Heart right ventricle (tissue), 16 donors: ENCODE measurements around the gene CDKL4. TPM values are rescaled to one million over a fixed set of nuclear protein-coding genes. Genes with fewer than 3 reads are reported as not detected.
A peak's percentile ranks its signal among the peaks of the same experiment; 100 is the strongest.

ENCODE experiments used
- ATAC-seq, 8 donors: fragments of 200-7000 bp; cut with Tn5 transposase; one replicate each; pipeline ENCODE4 v1.9.1; 2020; ENCODE audit warnings: mild to moderate bottlenecking in 8 of 8, moderate library complexity in 8 of 8, moderate number of reproducible peaks in 1 of 8
- DNase-seq, 2 donors: peaks; one replicate each; pipeline ENCODE4 v3.0.0-alpha.2; 2020
- H3K27ac ChIP-seq, 10 donors: fragments of 200-600 bp; sonication (generic) in 2 of 10; one replicate each; pipeline versions ENCODE4 v1.5.0 to v1.8.0; 2020 to 2022; ENCODE audit warnings: mild to moderate bottlenecking in 3 of 10
- H3K27me3 ChIP-seq, 7 donors: fragments of 200-600 bp; one replicate each; pipeline ENCODE4 v1.8.0; 2021 to 2022; ENCODE audit warnings: mild to moderate bottlenecking in 2 of 7
- H3K36me3 ChIP-seq, 9 donors: fragments of 200-600 bp; sonication (generic) in 1 of 9; one replicate each; pipeline versions ENCODE4 v1.5.0 to v1.8.0; 2020 to 2022; ENCODE audit warnings: mild to moderate bottlenecking in 2 of 9
- H3K4me1 ChIP-seq, 9 donors: fragments of 200-600 bp; sonication (generic) in 1 of 9; one replicate each; pipeline versions ENCODE4 v1.5.0 to v1.8.0; 2020 to 2022; ENCODE audit warnings: mild to moderate bottlenecking in 4 of 9
- H3K4me3 ChIP-seq, 10 donors: fragments of 200-600 bp; sonication (generic) in 2 of 10; one replicate each; pipeline versions ENCODE4 v1.5.0 to v1.8.0; 2020 to 2022; ENCODE audit warnings: mild to moderate bottlenecking in 7 of 10, moderate library complexity in 2 of 10
- H3K9me3 ChIP-seq, 11 donors: fragments of 200-600 bp in 10 of 11; sonication (generic) in 2 of 11; one replicate each; pipeline versions ENCODE4 v1.5.0 to v1.8.0; 2013 to 2022; ENCODE audit warnings: mild to moderate bottlenecking in 2 of 11, control low read depth in 1 of 11, moderate library complexity in 1 of 11
- CTCF ChIP-seq, 9 donors: fragments of 200-600 bp; sonication (generic) in 2 of 9; IDR thresholded peaks; one replicate each; pipeline versions ENCODE4 v1.5.0 to v1.8.0; 2021 to 2022; ENCODE audit warnings: antibody characterized with exemption in 9 of 9, mild to moderate bottlenecking in 5 of 9, moderate library complexity in 1 of 9
- WGBS, 2 donors: extraction: QIAGEN DNeasy Blood & Tissue Kit; methylation state at CpG; one replicate each; pipeline ENCODE4 v1.1.7; 2013; ENCODE audit warnings: inconsistent platforms in 1 of 2; 5-methylcytosine and 5-hydroxymethylcytosine counted together
- intact Hi-C, 10 donors: fragments of 100-400 bp; cut with DNase I; formaldehyde crosslinking; loops; one replicate each; pipeline versions ENCODE4 v1.11.1 to v1.14.2; 2022
- polyA plus RNA-seq, 2 donors: library from polyadenylated mRNA; stranded (reverse); fragments of 200-250 nt; gene quantifications; one replicate each; pipeline ENCODE4 v1.2.3, GENCODE V29; 2013
- total RNA-seq, 10 donors: library from RNA; stranded (reverse); fragmentation: NEBNext Ultra II Directional in 3 of 10; extraction: Animal tissue kit (Norgen Biotek cat#: 25700) in 3 of 10; gene quantifications; one replicate each; pipeline versions ENCODE4 v1.2.1 to v1.2.4, GENCODE V29; 2021 to 2023
- donor health status: Arrhythmogenic right ventricular cardiomyopathy.
- donor health status: ischemic (EF 13 %, LVEDD 7.1; RV severe dilation, severe dysfunction).
- donor health status: healthy with polysubstance abuse.
- donor health status: DM: no; HTN: yes; CAD: no.
- donor health status: DM: no; HTN: no; CAD: no.
- donor health status: ischemic (EF 25% LVEDD 6.9; RV normal size, moderate dysfunction).
- donor health status: ischemic (EF 25% LVEDD 5.7; RV mildly dilated, moderate dysfunction).
- donor health status: healthy.
- donor health status: DM: yes; HTN: yes; CAD: no.
- donor health status: Ischemic cardiomyopathy.
- donor health status: ischemic (EF 35%, LVEDD 5.7; RV mildly dilated, moderate dysfunction).
- donor health status: nonischemic (EF 11% LVEDD 7.7; RV severe dilation, severe dysfunction).
- donor health status: DM: yes; HTN: yes; CAD: no.
- donor health status: PGD.
- donor health status: ischemic (EF 29% LVEDD 5.4; RV normal size, mild dysfunction).
- donor health status: nonischemic (EF 23%, LVEDD 6.1; RV moderate dilation, normal function).

Gene CDKL4
- total and polyA plus RNA-seq, 12 donors = 0.24 to 0.87 (median 0.51) TPM; not detected in 3

GRCh38 chr2:39216346-39217191, 27.2 kb downstream of the CDKL4 start:
- intact Hi-C loops = no loop called here
- H3K36me3 ChIP-seq = no peaks in the 10 kb centered on the region
- no peak for DNase-seq
- no peak for ATAC-seq
- no peak overlapping the region for H3K4me3 ChIP-seq
- H3K4me1 ChIP-seq = peaks cover 0 to 12% (median 0%) of the 10 kb centered on the region in 9 donors
- TF ChIP-seq CTCF (IDR thresholded peaks at IDR 0.05) = no peak
- peak overlapping the region in 1 of 10 donors; percentile 62 for H3K27ac ChIP-seq
- no peaks in the 10 kb centered on the region for H3K27me3 ChIP-seq
- no peaks in the 10 kb centered on the region for H3K9me3 ChIP-seq
- 80 to 85% methylated on average over 12 of the region's 12 CpGs for WGBS, 2 donors

- ATAC-seq = no peak
- no peak for TF ChIP-seq CTCF (IDR thresholded peaks at IDR 0.05)
- H3K4me1 ChIP-seq = peaks cover 0 to 12% (median 0%) of the 10 kb centered on the region in 9 donors
- H3K36me3 ChIP-seq = no peaks in the 10 kb centered on the region
- H3K27me3 ChIP-seq = no peaks in the 10 kb centered on the region
- H3K27ac ChIP-seq = no peak overlapping the region
- H3K4me3 ChIP-seq = no peak overlapping the region
- intact Hi-C loops = no loop called here
- no peaks in the 10 kb centered on the region for H3K9me3 ChIP-seq
- WGBS, 2 donors = 85 to 93% methylated on average over 2 of the region's 2 CpGs
- no peak for DNase-seq
These were observed 28.2 kb downstream of the CDKL4 start for GRCh38 chr2:39215545-39215944.

GRCh38 chr2:39213015-39213414, 30.8 kb downstream of the CDKL4 start:
- WGBS, 2 donors = 96 to 100% methylated on average over 1 of the region's 1 CpG

GRCh38 chr2:39210846-39211245, 32.9 kb downstream of the CDKL4 start:
- TF ChIP-seq CTCF (IDR thresholded peaks at IDR 0.05) = no peak
- intact Hi-C loops = no loop called here
- H3K27ac ChIP-seq = no peak overlapping the region
- no peaks in the 10 kb centered on the region for H3K9me3 ChIP-seq
- ATAC-seq (no peak), DNase-seq (no peak)
- 79 to 90% methylated on average over 1 of the region's 1 CpG for WGBS, 2 donors
- H3K4me3 ChIP-seq = no peak overlapping the region
- no peaks in the 10 kb centered on the region for H3K36me3 ChIP-seq
- H3K4me1 ChIP-seq = no peaks in the 10 kb centered on the region
- no peaks in the 10 kb centered on the region for H3K27me3 ChIP-seq

More at GRCh38 chr2:39213015-39213414, 30.8 kb downstream of the CDKL4 start:
- DNase-seq (no peak), ATAC-seq (no peak)
- H3K9me3 ChIP-seq = no peaks in the 10 kb centered on the region
- intact Hi-C loops = no loop called here
- H3K4me1 ChIP-seq = peaks cover 0 to 12% (median 0%) of the 10 kb centered on the region in 9 donors
- H3K27ac ChIP-seq = no peak overlapping the region
- no peak for TF ChIP-seq CTCF (IDR thresholded peaks at IDR 0.05)
- H3K36me3 ChIP-seq = no peaks in the 10 kb centered on the region
- H3K27me3 ChIP-seq = no peaks in the 10 kb centered on the region
- H3K4me3 ChIP-seq = no peak overlapping the region
